ENCODE data around the gene CST8. TPM values are rescaled to one million over a fixed set of nuclear protein-coding genes. Genes with fewer than 3 reads are reported as not detected.
A peak's percentile ranks its signal among the peaks of the same experiment; 100 is the strongest.

Gene CST8
- total RNA-seq, 1 donor from 2014 or later = not detected

DNA sequence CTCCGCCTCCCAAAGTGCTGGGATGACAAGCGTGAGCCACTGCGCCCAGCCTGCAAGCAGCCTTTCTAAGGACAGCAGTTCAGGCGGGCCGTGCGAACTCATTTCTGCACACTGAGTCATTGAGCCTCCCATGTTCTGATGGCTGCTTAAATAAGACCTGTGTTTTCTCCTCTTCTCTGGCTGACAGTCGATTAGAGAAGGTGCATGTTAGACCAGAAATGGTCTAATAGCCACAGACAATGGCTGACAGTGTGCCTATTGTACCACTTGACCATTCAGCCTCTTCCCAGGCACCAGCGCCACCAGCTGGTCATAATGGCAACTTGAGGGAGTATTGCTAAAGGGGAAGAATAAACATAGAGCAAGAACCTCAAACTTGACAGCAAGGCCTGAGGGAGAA, 44.4 kb upstream of the CST8 start:
- Mint-ChIP-seq H3K9me3 (no peaks in the 10 kb centered on the region), H3K27ac (no peak overlapping the region), H3K36me3 (no peaks in the 10 kb centered on the region), H3K27me3 (peaks cover 7% of the 10 kb centered on the region), H3K4me1 (ENCODE audit: unreplicated experiment) (peaks cover 5% of the 10 kb centered on the region), H3K4me3 (no peak overlapping the region)
- TF ChIP-seq, protein P1, sequence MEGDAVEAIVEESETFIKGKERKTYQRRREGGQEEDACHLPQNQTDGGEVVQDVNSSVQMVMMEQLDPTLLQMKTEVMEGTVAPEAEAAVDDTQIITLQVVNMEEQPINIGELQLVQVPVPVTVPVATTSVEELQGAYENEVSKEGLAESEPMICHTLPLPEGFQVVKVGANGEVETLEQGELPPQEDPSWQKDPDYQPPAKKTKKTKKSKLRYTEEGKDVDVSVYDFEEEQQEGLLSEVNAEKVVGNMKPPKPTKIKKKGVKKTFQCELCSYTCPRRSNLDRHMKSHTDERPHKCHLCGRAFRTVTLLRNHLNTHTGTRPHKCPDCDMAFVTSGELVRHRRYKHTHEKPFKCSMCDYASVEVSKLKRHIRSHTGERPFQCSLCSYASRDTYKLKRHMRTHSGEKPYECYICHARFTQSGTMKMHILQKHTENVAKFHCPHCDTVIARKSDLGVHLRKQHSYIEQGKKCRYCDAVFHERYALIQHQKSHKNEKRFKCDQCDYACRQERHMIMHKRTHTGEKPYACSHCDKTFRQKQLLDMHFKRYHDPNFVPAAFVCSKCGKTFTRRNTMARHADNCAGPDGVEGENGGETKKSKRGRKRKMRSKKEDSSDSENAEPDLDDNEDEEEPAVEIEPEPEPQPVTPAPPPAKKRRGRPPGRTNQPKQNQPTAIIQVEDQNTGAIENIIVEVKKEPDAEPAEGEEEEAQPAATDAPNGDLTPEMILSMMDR (conservative IDR thresholded peaks at IDR 0.05) = peak; percentile 76
- no peak for DNase-seq (ENCODE audit: extremely low spot score, unreplicated experiment)

DNA sequence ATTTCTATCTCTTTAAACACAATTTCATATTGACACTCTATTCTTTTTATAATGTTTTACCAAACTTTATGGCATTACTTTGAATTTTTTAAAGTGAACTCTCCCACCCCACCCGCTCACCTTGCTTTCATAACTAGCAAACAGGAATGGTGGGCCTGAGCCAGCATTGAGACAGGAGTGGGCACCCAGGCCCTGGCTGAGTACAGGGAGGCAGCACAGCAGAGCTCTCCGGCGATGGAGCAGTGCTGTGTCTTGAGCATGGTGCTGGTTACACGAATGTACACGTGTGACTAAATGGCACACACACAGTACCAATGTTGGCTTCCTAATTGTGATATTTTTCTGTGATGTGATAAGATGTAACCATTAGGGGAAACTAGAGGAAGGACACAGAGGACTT, 42.8 kb upstream of the CST8 start:
- no peak for DNase-seq (ENCODE audit: extremely low spot score, unreplicated experiment)
- Mint-ChIP-seq H3K27ac (no peak overlapping the region), H3K4me3 (no peak overlapping the region), H3K4me1 (ENCODE audit: unreplicated experiment) (no peaks in the 10 kb centered on the region), H3K27me3 (peaks cover 3% of the 10 kb centered on the region), H3K9me3 (no peaks in the 10 kb centered on the region), H3K36me3 (no peaks in the 10 kb centered on the region)
- TF ChIP-seq, protein P1 (conservative IDR thresholded peaks at IDR 0.05) = no peak

- no peak for DNase-seq (ENCODE audit: extremely low spot score, unreplicated experiment)
- H3K4me3 Mint-ChIP-seq = no peak overlapping the region
- H3K27ac Mint-ChIP-seq = no peak overlapping the region
- no peaks in the 10 kb centered on the region for H3K9me3 Mint-ChIP-seq
- H3K27me3 Mint-ChIP-seq = peaks cover 3% of the 10 kb centered on the region
- no peaks in the 10 kb centered on the region for H3K36me3 Mint-ChIP-seq
- no peaks in the 10 kb centered on the region for H3K4me1 Mint-ChIP-seq (ENCODE audit: unreplicated experiment)
- TF ChIP-seq, protein P1 (conservative IDR thresholded peaks at IDR 0.05) = no peak
Measured at GRCh38 chr20:23449421-23449820, 41.5 kb upstream of the CST8 start.

- no peaks in the 10 kb centered on the region for H3K9me3 Mint-ChIP-seq
- H3K27ac Mint-ChIP-seq = no peak overlapping the region
- DNase-seq (ENCODE audit: extremely low spot score, unreplicated experiment) = no peak
- TF ChIP-seq, protein P1 (conservative IDR thresholded peaks at IDR 0.05) = no peak
- H3K36me3 Mint-ChIP-seq = no peaks in the 10 kb centered on the region
- H3K4me1 Mint-ChIP-seq (ENCODE audit: unreplicated experiment) = no peaks in the 10 kb centered on the region
- H3K27me3 Mint-ChIP-seq = no peaks in the 10 kb centered on the region
- H3K4me3 Mint-ChIP-seq = no peak overlapping the region
Measured at GRCh38 chr20:23450877-23451276, 40.0 kb upstream of the CST8 start.

- no peak overlapping the region for H3K27ac Mint-ChIP-seq
- H3K4me1 Mint-ChIP-seq (ENCODE audit: unreplicated experiment) = no peaks in the 10 kb centered on the region
- no peaks in the 10 kb centered on the region for H3K36me3 Mint-ChIP-seq
- TF ChIP-seq, protein P1 (conservative IDR thresholded peaks at IDR 0.05) = no peak
- no peaks in the 10 kb centered on the region for H3K9me3 Mint-ChIP-seq
- no peak for DNase-seq (ENCODE audit: extremely low spot score, unreplicated experiment)
- no peak overlapping the region for H3K4me3 Mint-ChIP-seq
- H3K27me3 Mint-ChIP-seq = no peaks in the 10 kb centered on the region
Measured at GRCh38 chr20:23451956-23452487, 38.9 kb upstream of the CST8 start.

GRCh38 chr20:23452776-23453175, 38.1 kb upstream of the CST8 start, which contains the start of gene CST11:
TSS of gene CST11 (minus strand) at chr20:23452876. CDS start at chr20:23452811, 65 bp downstream.
- Mint-ChIP-seq H3K36me3 (no peaks in the 10 kb centered on the region), H3K27me3 (no peaks in the 10 kb centered on the region), H3K27ac (no peak within 1 kb of the TSS), H3K4me3 (no peak within 1 kb of the TSS), H3K4me1 (ENCODE audit: unreplicated experiment) (no peaks in the 10 kb centered on the region), H3K9me3 (no peaks in the 10 kb centered on the region)
- DNase-seq (ENCODE audit: extremely low spot score, unreplicated experiment) = no peak
- TF ChIP-seq, protein P1 (conservative IDR thresholded peaks at IDR 0.05) = no peak

Measured in type B pancreatic cell (in vitro differentiated cells).